HG03520 (cell line): ENCODE data around the gene SOX15.

Experiments
- ATAC-seq: cut with Tn5 transposase; IDR thresholded peaks from one replicate; pipeline ENCODE4 v1.9.1; 2021; ENCODE audit warnings: mild to moderate bottlenecking, moderate library complexity; ENCODE audit not compliant: unreplicated experiment

Gene SOX15

DNA sequence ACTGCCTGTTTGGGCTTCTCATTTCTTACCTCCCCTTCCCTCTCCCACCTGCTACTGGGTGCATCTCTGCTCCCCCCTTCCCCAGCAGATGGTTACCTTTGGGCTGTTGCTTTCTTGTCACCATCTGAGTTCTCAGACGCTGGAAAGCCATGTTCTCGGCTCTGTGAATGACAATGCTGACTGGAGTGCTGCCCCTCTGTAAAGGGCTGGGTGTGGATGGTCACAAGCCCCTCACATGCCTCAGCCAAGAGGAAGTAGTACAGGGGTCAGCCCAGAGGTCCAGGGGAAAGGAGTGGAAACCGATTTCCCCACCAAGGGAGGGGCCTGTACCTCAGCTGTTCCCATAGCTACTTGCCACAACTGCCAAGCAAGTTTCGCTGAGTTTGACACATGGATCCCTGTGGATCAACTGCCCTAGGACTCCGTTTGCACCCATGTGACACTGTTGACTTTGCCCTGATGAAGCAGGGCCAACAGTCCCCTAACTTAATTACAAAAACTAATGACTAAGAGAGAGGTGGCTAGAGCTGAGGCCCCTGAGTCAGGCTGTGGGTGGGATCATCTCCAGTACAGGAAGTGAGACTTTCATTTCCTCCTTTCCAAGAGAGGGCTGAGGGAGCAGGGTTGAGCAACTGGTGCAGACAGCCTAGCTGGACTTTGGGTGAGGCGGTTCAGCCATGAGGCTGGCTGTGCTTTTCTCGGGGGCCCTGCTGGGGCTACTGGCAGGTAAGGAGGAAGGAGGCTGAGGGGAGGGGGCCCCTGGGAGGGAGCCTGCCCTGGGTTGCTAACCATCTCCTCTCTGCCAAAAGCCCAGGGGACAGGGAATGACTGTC lies 10.7 kb downstream of the SOX15 start, which contains the start of gene CD68:
CD68 (plus strand) TSS at position 638 of the 833 bp plus-strand sequence; CDS start at position 678, 40 bp downstream.
- ATAC-seq, result no peak

DNA sequence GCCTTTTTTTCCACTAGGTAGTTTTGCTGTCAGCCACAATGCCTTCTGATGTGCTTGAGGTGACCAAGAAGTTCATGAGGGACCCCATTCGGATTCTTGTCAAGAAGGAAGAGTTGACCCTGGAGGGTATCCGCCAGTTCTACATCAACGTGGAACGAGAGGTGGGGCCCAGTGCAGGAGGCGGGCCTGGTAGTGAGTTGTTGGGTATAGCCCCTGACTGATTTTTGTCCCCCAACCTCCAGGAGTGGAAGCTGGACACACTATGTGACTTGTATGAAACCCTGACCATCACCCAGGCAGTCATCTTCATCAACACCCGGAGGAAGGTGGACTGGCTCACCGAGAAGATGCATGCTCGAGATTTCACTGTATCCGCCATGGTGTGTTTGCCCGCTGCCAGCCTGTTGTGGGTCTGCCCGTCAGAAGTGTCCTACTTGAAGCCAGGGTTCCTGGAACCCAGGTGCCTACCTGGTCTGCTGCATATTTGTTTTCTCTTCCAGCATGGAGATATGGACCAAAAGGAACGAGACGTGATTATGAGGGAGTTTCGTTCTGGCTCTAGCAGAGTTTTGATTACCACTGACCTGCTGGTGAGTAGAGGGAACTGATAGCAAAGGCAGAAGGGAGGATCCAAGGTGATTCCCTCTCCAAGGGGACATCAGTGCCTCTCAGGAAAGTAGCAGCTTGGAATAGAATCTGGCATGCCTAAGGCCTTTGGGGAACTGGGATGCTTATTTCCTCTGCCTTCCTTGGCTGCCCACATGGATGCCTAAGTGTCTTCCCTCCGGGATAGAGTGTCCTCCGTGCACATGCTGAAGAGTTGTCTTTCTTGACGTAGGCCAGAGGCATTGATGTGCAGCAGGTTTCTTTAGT lies 12.3 kb downstream of the SOX15 start:
- ATAC-seq, result no peak

DNA sequence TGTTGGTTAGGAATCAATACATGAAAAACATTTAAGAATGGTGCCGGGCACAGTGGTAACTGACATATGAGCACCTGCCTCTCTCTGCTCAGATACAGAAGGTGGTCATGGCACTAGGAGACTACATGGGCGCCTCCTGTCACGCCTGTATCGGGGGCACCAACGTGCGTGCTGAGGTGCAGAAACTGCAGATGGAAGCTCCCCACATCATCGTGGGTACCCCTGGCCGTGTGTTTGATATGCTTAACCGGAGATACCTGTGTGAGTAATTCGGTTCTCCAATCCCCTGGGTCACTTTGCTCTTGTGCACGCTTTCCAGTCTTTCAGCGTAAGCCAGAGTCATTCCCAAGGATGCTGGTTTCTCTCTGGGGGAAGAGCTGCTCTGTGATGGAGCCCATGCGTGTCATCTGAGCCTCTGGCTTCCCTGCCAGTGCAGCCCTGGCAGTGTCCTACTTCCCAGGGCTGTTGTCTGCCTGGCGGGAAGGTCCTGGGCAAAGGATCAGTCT lies 13.4 kb downstream of the SOX15 start:
- ATAC-seq, result no peak

DNA sequence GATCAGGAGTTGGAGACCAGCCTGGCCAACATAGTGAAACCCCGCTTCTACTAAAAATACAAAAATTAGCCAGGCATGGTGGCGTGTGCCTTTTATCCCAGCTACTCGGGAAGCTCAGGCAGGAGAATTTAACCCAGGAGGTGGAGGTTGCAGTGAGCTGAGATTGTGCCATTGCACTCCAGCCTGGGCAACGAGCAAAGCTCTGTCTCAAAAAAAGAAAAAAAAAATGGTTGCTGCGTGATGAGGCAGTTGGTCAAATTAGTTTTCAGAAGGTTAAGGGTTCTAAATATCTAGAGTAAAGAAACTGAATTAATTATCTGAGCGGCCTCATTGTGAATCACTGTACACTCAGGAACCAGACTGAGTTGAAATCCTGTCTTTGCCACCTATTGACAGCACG lies 13.9 kb downstream of the SOX15 start:
- no peak for ATAC-seq

DNA sequence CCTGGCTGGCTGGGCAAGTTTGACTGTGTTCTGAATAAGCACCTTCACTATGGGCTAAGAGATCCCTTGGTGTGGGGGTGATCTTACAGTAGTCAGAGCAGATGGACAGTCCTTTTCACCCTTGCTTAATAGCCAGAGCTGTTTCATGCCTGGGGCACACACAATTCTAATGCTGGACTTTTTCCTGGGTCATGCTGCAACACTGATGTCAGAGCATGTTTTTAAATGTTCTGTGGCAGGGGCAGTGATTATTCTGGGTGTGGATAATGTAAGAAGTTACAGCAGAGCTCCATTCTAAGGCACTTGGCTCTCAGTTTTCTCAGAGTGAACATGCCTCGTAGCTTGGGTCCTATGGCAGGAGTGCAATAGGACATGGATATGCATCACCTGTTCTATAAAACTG lies 14.4 kb downstream of the SOX15 start:
- no peak for ATAC-seq

DNA sequence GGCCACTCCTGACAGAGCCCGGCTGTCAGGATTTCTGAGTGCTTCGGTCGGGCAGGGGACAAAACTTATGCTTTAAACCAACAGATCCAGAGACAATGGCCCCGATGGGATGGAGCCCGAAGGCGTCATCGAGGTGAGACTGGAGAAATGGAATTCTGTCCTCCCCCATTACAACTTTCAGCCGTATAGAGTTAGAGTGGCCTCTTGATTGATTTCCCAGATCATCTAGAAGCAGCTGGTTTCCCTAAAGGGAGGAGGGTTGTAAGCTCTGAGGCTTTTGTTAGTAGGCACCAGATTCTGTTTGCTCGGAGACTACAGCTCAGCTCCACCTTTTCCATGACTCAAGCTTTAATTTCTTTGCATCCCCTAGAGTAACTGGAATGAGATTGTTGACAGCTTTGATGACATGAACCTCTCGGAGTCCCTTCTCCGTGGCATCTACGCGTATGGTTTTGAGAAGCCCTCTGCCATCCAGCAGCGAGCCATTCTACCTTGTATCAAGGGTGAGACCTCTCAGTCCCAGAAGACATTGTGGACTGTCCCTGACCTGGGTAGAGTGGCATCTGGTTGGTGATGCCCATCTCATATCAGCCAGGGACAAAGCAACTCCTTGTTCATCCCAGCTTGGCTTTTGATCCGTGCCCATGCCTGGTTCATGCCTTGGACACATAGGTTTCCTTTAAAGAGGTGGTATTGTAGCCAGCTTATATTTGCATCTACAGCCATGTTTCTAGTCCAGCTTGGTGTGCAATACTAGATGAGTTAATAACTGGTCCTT lies 15.5 kb downstream of the SOX15 start:
- ATAC-seq, result no peak

DNA sequence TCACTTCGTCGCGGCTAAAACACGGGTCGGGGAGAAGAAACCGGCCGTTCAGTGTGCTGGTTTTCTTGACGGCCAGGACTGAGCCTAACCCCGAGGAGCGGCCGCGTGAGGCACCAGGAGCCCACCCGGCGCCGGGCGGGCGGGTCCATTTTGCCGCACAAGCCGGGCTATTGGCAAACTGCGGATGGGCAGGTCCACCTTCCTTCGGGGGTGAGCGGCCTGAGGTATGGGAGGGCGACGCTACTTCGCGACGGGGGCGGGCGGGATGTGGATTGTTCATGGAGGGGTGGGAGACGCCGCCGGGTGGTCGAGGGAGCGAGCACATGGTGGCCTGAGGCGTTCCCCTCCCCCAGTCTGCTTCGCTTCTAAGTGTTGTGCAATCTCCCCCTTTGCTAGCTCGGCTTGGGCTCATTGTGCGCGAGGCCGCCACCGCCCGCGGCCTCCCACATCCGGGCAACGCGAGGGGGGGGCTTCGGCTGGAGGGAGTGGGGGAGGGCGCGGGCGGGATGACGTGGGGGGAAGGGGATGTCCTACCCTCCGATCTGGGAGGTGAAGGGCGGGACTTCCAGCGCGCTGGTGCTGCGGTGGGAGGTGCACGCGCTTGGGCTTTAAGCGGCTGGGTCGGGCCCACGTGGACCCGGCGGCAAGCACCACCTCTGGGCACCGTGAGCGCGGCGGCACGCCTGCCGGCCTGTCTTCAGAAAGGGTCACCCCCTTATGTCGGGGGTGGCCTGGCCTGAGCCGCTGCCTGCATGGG lies 16.4 kb downstream of the SOX15 start:
- no peak for ATAC-seq

DNA sequence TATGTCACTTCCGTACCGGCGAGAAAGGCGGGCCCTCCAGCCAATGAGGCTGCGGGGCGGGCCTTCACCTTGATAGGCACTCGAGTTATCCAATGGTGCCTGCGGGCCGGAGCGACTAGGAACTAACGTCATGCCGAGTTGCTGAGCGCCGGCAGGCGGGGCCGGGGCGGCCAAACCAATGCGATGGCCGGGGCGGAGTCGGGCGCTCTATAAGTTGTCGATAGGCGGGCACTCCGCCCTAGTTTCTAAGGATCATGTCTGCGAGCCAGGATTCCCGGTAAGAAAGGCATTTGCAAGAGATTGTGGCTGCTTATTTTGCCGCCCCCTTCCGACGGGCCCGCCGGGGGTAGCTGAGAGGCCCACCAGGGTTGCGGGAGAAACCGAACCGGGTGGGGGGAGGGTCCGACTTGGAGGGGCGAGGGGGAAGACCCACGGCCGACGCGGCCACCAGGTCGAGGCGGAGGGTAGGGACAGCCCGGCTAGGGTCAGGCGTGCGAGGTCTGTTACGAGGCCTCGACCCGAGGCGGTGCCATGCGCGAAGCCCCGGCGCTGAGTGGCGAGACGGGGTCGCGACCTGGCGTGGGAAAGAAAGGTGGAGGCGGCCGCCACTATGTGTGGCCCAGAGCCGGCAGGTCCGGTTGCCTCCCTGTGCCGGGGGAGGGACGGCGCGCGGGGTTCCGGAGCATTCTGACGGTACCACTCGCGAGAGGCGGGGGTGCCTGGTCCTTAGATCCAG lies 17.1 kb downstream of the SOX15 start:
- ATAC-seq, result peak; percentile 88

DNA sequence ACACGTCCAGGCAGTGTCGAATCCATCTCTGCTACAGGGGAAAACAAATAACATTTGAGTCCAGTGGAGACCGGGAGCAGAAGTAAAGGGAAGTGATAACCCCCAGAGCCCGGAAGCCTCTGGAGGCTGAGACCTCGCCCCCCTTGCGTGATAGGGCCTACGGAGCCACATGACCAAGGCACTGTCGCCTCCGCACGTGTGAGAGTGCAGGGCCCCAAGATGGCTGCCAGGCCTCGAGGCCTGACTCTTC lies 17.6 kb downstream of the SOX15 start:
- ATAC-seq, result no peak

DNA sequence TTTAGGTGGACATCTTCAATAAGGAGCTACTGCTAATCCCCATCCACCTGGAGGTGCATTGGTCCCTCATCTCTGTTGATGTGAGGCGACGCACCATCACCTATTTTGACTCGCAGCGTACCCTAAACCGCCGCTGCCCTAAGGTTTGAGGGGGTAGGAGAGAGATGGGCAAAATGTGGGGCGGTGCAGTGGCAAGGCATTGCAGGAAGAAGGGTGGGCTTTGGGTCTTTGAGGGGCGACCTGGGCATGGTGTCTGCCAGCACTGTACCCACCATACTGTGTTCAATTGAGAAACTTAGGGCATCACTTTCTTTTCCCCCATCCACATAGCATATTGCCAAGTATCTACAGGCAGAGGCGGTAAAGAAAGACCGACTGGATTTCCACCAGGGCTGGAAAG lies 19.5 kb downstream of the SOX15 start:
- ATAC-seq, result no peak

DNA sequence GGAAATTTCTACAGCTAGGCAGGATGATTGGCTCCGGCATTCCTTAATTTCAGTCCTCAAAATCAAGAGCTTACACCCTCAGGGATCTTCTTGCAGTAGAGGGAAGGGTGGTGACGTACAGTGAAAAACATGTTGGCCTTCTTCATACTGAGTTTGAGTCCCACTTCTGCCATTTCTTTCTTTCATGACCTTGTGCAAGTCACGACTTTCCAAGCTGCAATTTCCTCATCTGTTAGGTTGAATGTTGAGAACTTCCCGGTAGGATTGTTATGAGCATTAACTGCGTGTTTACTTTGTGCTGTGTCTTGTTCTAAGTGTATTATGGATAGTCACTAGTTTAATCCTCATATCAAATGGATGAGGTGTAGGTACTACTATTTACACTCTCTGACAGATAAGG lies 20.3 kb downstream of the SOX15 start:
- ATAC-seq, result no peak

DNA sequence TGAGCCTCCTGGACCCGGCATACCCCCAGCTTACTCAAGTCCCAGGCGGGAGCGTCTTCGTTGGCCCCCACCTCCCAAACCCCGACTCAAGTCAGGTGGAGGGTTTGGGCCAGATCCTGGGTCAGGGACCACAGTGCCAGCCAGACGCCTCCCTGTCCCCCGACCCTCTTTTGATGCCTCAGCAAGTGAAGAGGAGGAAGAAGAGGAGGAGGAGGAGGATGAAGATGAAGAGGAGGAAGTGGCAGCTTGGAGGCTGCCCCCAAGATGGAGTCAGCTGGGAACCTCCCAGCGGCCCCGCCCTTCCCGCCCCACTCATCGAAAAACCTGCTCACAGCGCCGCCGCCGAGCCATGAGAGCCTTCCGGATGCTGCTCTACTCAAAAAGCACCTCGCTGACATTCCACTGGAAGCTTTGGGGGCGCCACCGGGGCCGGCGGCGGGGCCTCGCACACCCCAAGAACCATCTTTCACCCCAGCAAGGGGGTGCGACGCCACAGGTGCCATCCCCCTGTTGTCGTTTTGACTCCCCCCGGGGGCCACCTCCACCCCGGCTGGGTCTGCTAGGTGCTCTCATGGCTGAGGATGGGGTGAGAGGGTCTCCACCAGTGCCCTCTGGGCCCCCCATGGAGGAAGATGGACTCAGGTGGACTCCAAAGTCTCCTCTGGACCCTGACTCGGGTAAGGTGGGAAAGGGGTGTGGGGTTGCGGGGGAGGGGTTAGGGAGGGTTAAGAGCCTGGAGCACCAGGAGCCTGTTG lies 26.6 kb downstream of the SOX15 start:
- no peak for ATAC-seq

DNA sequence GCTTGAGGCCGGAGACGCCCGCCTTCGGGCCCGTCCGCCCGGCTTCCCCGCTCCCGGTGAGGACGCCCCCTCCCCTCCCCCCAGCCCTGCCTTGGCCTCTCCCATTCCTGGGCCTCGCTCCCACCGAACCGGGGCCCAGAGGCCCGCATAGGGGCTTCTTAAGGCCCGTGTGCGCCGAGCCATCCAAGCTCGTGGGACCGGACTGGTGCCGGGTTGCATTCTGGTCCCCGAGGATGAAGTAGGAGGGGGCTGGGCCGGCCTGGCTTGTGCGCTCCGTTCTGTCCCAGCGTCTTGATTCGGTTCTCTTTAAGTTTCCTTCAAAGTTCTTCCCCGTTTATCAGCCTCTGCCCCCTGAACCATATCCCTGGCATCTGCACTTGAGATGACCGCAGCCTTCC lies 27.7 kb downstream of the SOX15 start:
- peak; percentile 3 for ATAC-seq

DNA sequence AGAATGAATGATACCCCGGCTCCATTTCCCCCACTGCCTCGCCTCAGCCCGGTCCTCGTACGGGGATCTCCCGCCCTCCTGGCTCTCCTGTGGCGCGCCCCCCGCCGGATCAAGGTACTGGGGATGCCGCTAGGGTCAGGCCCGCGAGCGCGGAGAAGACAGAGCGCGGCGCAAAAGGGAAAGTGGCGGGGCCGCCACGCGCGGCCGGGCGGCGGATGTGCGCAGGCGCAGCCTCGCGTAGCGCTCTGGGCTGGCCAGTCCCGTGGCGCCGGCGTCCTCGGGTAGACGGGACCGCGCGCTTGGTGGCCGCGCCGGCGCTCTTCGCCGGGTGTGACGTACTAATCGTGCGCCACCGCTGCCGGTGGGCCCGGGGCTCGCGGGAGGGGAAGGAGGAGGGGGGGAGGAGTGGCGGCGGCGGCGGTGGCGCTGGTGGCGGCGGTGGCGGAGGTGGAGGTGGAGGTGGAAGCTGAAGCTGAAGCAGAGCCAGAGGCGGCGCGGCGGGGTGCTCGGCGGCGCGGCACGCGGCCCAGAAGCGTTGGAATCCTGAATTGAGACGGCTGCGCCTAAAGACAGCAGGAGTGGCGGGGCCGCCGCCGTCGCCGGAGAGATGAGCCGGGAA lies 28.2 kb downstream of the SOX15 start, which contains the start of gene SENP3:
SENP3 (plus strand) TSS at position 331 of the 619 bp plus-strand sequence. CDS start 1,158 bp downstream, outside the sequence.
- peak; percentile 41 for ATAC-seq

DNA sequence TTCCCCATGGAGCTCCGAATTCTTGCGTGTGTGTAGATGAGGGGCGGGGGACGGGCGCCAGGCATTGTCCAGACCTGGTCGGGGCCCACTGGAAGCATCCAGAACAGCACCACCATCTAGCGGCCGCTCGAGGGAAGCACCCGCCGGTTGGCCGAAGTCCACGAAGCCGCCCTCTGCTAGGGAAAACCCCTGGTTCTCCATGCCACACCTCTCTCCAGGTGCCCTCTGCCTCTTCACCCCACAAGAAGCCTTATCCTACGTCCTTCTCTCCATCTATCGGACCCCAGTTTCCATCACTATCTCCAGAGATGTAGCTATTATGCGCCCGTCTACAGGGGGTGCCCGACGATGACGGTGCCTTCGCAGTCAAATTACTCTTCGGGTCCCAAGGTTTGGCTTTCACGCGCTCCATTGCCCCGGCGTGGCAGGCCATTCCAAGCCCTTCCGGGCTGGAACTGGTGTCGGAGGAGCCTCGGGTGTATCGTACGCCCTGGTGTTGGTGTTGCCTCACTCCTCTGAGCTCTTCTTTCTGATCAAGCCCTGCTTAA lies 28.8 kb downstream of the SOX15 start:
- no peak for ATAC-seq

DNA sequence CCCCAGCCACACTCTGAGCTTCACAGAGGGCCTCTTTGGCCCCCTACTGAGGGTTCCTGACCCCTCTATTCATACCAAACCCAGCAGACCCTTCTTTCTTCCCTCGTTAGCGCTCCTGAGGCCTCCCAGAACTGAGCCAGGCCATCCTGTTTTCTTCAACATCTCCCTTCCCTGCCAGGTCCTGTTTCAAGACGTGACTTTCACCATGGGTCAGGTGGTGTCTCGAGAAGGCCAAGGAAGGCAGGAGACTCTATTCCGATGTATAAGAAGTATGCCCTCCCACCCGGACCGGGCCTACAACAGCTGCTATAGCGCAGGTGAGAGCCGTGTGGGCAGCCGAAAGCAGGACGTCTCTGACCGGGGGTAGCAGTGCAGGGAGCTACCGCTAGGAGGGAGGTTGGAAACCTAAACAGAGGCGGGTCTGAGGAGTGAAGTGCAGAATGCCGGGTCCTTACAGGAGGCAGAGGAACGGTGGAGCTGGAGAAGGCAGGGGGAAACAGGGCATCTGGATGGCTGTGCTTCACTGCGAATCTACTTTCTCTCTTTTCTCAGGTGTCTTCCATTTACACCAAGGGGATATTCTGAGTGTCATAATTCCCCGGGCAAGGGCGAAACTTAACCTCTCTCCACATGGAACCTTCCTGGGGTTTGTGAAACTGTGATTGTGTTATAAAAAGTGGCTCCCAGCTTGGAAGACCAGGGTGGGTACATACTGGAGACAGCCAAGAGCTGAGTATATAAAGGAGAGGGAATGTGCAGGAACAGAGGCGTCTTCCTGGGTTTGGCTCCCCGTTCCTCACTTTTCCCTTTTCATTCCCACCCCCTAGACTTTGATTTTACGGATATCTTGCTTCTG lies 29.5 kb downstream of the SOX15 start:
- ATAC-seq, result no peak
